Activated T-cell treated with anti-CD3 and anti-CD28 coated beads, Interleukin-2, amount 50 U/mL, for 4 hours (primary cell): ENCODE data around the gene DPP6. TPM values are rescaled to one million over a fixed set of nuclear protein-coding genes. Genes with fewer than 3 reads are reported as not detected.

ENCODE experiments used
- ATAC-seq, 2 donors: fragments of 200-7000 bp; cut with Tn5 transposase; one replicate each; pipeline ENCODE4 v1.10.0; 2021
- DNase-seq: peaks from one replicate; pipeline ENCODE4 v3.0.0-alpha.2; 2020
- H3K27me3 Mint-ChIP-seq: one replicate; pipeline ENCODE4 v1.8.0; 2021; ENCODE audit warnings: low read depth, mixed read lengths
- H3K36me3 Mint-ChIP-seq: one replicate; pipeline ENCODE4 v1.8.0; 2022; ENCODE audit warnings: mixed read lengths; ENCODE audit not compliant: insufficient read depth
- H3K4me1 Mint-ChIP-seq: one replicate; pipeline ENCODE4 v1.8.0; 2021; ENCODE audit warnings: low read depth, mixed read lengths
- H3K4me3 Mint-ChIP-seq: one replicate; pipeline ENCODE4 v1.8.0; 2021; ENCODE audit warnings: mild to moderate bottlenecking, moderate library complexity, mixed read lengths
- H3K9me3 Mint-ChIP-seq: one replicate; pipeline ENCODE4 v1.8.0; 2021; ENCODE audit warnings: mixed read lengths
- total RNA-seq, 3 donors: library from RNA; stranded (reverse); gene quantifications; one replicate each; pipeline ENCODE4 v1.2.1, GENCODE V29; 2021

The DPP6 gene
- total RNA-seq, 3 donors from 2014 or later, result not detected

- DNase-seq, result no peak
- Mint-ChIP-seq H3K4me3 (no peak overlapping the region), H3K36me3 (peaks cover 34% of the 10 kb centered on the region), H3K9me3 (peaks cover 17% of the 10 kb centered on the region), H3K4me1 (peaks cover 7% of the 10 kb centered on the region), H3K27me3 (no peaks in the 10 kb centered on the region)
- ATAC-seq, result no peak
Observed at GRCh38 chr7:154937837-154938236, 885.6 kb downstream of the DPP6 start.

GRCh38 chr7:154942691-154943090 lies 890.5 kb downstream of the DPP6 start:
- Mint-ChIP-seq H3K4me1 (peaks cover 6% of the 10 kb centered on the region), H3K36me3 (peaks cover 20% of the 10 kb centered on the region), H3K4me3 (no peak overlapping the region), H3K9me3 (no peaks in the 10 kb centered on the region), H3K27me3 (no peaks in the 10 kb centered on the region)
- ATAC-seq (no peak), DNase-seq (no peak)
